Neural progenitor cell (in vitro differentiated cells): ENCODE data around the gene PHF19. TPM values are rescaled to one million over a fixed set of nuclear protein-coding genes. Genes with fewer than 3 reads are reported as not detected.
A peak's percentile ranks its signal among the peaks of the same experiment; 100 is the strongest.

ENCODE experiments used
- DNase-seq: peaks from one replicate; pipeline ENCODE4 v3.0.0-alpha.2; 2016; ENCODE audit warnings: low spot score
- H2AFZ ChIP-seq: fragments of 200-600 bp; sonication (generic); replicated peaks from 2 replicates; pipeline ENCODE4 v1.6.1; 2016; ENCODE audit warnings: antibody characterized with exemption
- H3F3A ChIP-seq: fragments of 200-600 bp; sonication (generic); 2 replicates; pipeline ENCODE4 v1.6.1; 2016; ENCODE audit warnings: antibody characterized with exemption, low read depth
- H3K27ac ChIP-seq: fragments of 200-600 bp; sonication (generic); 2 replicates; pipeline ENCODE4 v1.5.1; 2016; ENCODE audit warnings: mild to moderate bottlenecking
- H3K27me3 ChIP-seq: fragments of 200-600 bp; sonication (generic); 2 replicates; pipeline ENCODE4 v1.6.1; 2016; ENCODE audit warnings: mild to moderate bottlenecking, moderate library complexity
- H3K36me3 ChIP-seq: fragments of 200-600 bp; sonication (generic); 2 replicates; pipeline ENCODE4 v1.5.1; 2016
- H3K4me1 ChIP-seq: fragments of 200-600 bp; sonication (generic); 2 replicates; pipeline ENCODE4 v1.6.1; 2016; ENCODE audit warnings: mixed run types
- H3K4me2 ChIP-seq: fragments of 200-600 bp; sonication (generic); 2 replicates; pipeline ENCODE4 v1.6.1; 2016
- H3K4me3 ChIP-seq: fragments of 200-600 bp; sonication (generic); 2 replicates; pipeline ENCODE4 v1.5.1; 2016
- H3K79me2 ChIP-seq: fragments of 200-600 bp; sonication (generic); 2 replicates; pipeline ENCODE4 v1.6.1; 2016; ENCODE audit warnings: low read depth
- H3K9ac ChIP-seq: fragments of 200-600 bp; sonication (generic); 2 replicates; pipeline ENCODE4 v1.6.1; 2016
- H3K9me3 ChIP-seq: fragments of 200-600 bp; sonication (generic); 2 replicates; pipeline ENCODE4 v1.5.1; 2016; ENCODE audit warnings: low read depth
- H4K20me1 ChIP-seq: fragments of 200-600 bp; sonication (generic); 2 replicates; pipeline ENCODE4 v1.6.1; 2016; ENCODE audit warnings: low read depth
- H3K27ac Mint-ChIP-seq: 3 replicates; pipeline ENCODE4 v1.8.0; 2021; ENCODE audit warnings: mixed read lengths
- H3K27me3 Mint-ChIP-seq: 2 replicates; pipeline ENCODE4 v1.8.0; 2022; ENCODE audit warnings: low read depth, mild to moderate bottlenecking, inconsistent platforms, moderate library complexity, mixed read lengths; ENCODE audit not compliant: insufficient read depth
- H3K36me3 Mint-ChIP-seq: 3 replicates; pipeline ENCODE4 v1.8.0; 2021; ENCODE audit warnings: mixed read lengths
- H3K4me1 Mint-ChIP-seq: 3 replicates; pipeline ENCODE4 v1.8.0; 2021; ENCODE audit warnings: mixed read lengths
- H3K4me3 Mint-ChIP-seq: 3 replicates; pipeline ENCODE4 v1.8.0; 2021; ENCODE audit warnings: mild to moderate bottlenecking, moderate library complexity, mixed read lengths
- H3K9me3 Mint-ChIP-seq: 3 replicates; pipeline ENCODE4 v1.8.0; 2020; ENCODE audit warnings: mixed read lengths
- CTCF ChIP-seq: fragments of 200-600 bp; sonication (generic); IDR thresholded peaks from 2 replicates; pipeline ENCODE4 v1.5.1; 2017; ENCODE audit warnings: antibody characterized with exemption, mild to moderate bottlenecking
- EZH2 ChIP-seq: fragments of 200-600 bp; sonication (generic); IDR thresholded peaks from 2 replicates; pipeline ENCODE4 v1.6.1; 2017; ENCODE audit warnings: antibody characterized with exemption, mild to moderate bottlenecking, moderate library complexity
- EZH2phosphoT487 ChIP-seq: fragments of 200-600 bp; sonication (generic); IDR thresholded peaks from 2 replicates; pipeline ENCODE4 v1.6.1; 2017; ENCODE audit warnings: antibody characterized with exemption
- total RNA-seq: library from RNA; depleted of rRNA; stranded (reverse); fragments of >200 nt; gene quantifications from 2 replicates; pipeline ENCODE4 v1.2.3, GENCODE V29; 2015; ENCODE audit warnings: low replicate concordance

Gene PHF19
- total RNA-seq, 1 donor from 2014 or later: 45.1 TPM

DNA sequence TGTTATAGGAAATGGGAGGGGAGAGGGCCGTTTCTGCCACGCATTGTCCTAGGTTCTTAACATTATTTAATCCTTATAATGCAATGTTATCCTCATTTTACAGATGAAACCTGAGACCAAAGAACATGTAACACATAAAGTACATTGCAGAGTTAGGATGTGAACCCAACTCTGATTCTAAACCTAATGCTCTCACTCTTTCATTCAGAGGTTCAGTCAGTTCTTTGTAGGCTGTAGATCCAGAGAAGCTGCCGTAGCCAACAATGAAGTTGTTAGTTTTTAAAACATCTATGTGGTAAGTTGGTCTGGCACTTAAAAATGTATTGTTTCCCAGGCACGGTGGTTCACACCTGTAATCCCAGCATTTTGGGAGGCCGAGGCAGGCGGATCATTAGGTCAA lies 23.8 kb downstream of the PHF19 start:
- no peak overlapping the region for H2AFZ ChIP-seq
- H3K4me1 Mint-ChIP-seq: peaks cover 16% of the 10 kb centered on the region
- H3K4me3 ChIP-seq: no peak overlapping the region
- no peaks in the 10 kb centered on the region for H3K27me3 Mint-ChIP-seq
- no peaks in the 10 kb centered on the region for H3K79me2 ChIP-seq
- H3K27ac ChIP-seq: no peak overlapping the region
- H3K4me2 ChIP-seq: peak overlapping the region; percentile 41
- no peaks in the 10 kb centered on the region for H4K20me1 ChIP-seq
- no peaks in the 10 kb centered on the region for H3K36me3 ChIP-seq
- no peaks in the 10 kb centered on the region for H3K27me3 ChIP-seq
- no peak overlapping the region for H3K4me3 Mint-ChIP-seq
- no peaks in the 10 kb centered on the region for H3K9me3 ChIP-seq
- DNase-seq: no peak
- H3K9ac ChIP-seq: no peak overlapping the region
- H3K27ac Mint-ChIP-seq: no peak overlapping the region
- peaks cover 13% of the 10 kb centered on the region for H3F3A ChIP-seq
- no peaks in the 10 kb centered on the region for H3K9me3 Mint-ChIP-seq
- TF ChIP-seq EZH2 (no peak), EZH2phosphoT487 (no peak), CTCF (no peak)
- peaks cover 5% of the 10 kb centered on the region for H3K36me3 Mint-ChIP-seq
- H3K4me1 ChIP-seq: peaks cover 22% of the 10 kb centered on the region

- Mint-ChIP-seq H3K27ac (peak overlapping the region; percentile 91), H3K9me3 (no peaks in the 10 kb centered on the region), H3K4me1 (peaks cover 16% of the 10 kb centered on the region), H3K36me3 (peaks cover 1% of the 10 kb centered on the region), H3K4me3 (no peak overlapping the region), H3K27me3 (no peaks in the 10 kb centered on the region)
- Histone ChIP-seq H3K36me3 (no peaks in the 10 kb centered on the region), H3F3A (peaks cover 13% of the 10 kb centered on the region), H3K9me3 (no peaks in the 10 kb centered on the region), H3K4me3 (no peak overlapping the region), H3K4me2 (peak overlapping the region; percentile 41), H3K27me3 (no peaks in the 10 kb centered on the region), H3K9ac (no peak overlapping the region), H4K20me1 (no peaks in the 10 kb centered on the region), H3K4me1 (peaks cover 22% of the 10 kb centered on the region), H3K27ac (peak overlapping the region; percentile 56), H2AFZ (peak overlapping the region; percentile 95), H3K79me2 (no peaks in the 10 kb centered on the region)
- DNase-seq: peak; percentile 45
- TF ChIP-seq CTCF (no peak), EZH2 (no peak), EZH2phosphoT487 (no peak)
Observed at GRCh38 chr9:120852240-120853010, 24.6 kb downstream of the PHF19 start.

DNA sequence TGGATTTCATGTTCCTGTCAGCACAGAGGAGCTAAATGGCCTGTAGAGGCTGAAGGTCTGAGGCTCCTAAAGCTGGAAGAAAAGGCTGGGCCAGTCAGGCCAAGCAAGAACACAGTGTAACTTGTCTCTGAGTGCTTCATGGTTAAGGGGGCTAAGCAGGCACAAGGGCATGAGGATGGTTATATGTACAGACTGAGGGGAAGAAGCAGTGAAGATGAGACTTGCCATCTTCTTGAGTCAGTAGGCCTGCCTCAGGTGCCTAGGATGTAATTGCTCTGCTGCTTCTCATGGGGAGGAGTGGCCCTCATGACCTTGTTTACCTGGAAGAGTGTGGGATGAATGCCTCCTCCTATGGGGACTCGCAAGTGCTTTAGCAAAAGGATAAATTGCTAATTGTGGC lies 25.5 kb downstream of the PHF19 start:
- Histone ChIP-seq H3K4me1 (peaks cover 29% of the 10 kb centered on the region), H3K27me3 (no peaks in the 10 kb centered on the region), H3K9ac (no peak overlapping the region), H3K27ac (peak overlapping the region; percentile 56), H3K4me2 (peak overlapping the region; percentile 41), H3K9me3 (no peaks in the 10 kb centered on the region), H3F3A (peaks cover 13% of the 10 kb centered on the region), H3K79me2 (no peaks in the 10 kb centered on the region), H3K4me3 (no peak overlapping the region), H4K20me1 (no peaks in the 10 kb centered on the region), H3K36me3 (no peaks in the 10 kb centered on the region), H2AFZ (peak overlapping the region; percentile 95)
- DNase-seq: no peak
- no peak for TF ChIP-seq EZH2phosphoT487
- no peak for TF ChIP-seq EZH2
- no peak for TF ChIP-seq CTCF
- H3K4me3 Mint-ChIP-seq: no peak overlapping the region
- H3K9me3 Mint-ChIP-seq: no peaks in the 10 kb centered on the region
- peak overlapping the region; percentile 15 for H3K27ac Mint-ChIP-seq
- no peaks in the 10 kb centered on the region for H3K27me3 Mint-ChIP-seq
- H3K4me1 Mint-ChIP-seq: peaks cover 16% of the 10 kb centered on the region
- H3K36me3 Mint-ChIP-seq: no peaks in the 10 kb centered on the region
